ENCODE results near the gene ADGRG2. TPM values are rescaled to one million over a fixed set of nuclear protein-coding genes. Genes with fewer than 3 reads are reported as not detected.

Gene ADGRG2
- total and polyA plus RNA-seq, 2 donors (not counting 1 experiment from before 2014, with no cell fraction given): under 0.01 to 0.05 TPM

GRCh38 chrX:19129694-19130093 is 7.4 kb upstream of the ADGRG2 start:
- H3K9me3 ChIP-seq (ENCODE audit: control insufficient read depth, insufficient read depth, low read depth, low read length): no peaks in the 10 kb centered on the region
- H2AFZ ChIP-seq (ENCODE audit: low read length): no peak overlapping the region
- no peak for DNase-seq (ENCODE audit: low read depth in 2 of 2)
- H3K4me3 ChIP-seq (replicated peaks in 1 of 4; ENCODE audit: control extremely low read depth in 1 of 4, insufficient read depth in 1 of 4, low read depth in 3 of 4, low read length in 4 of 4): no peak overlapping the region
- no peaks in the 10 kb centered on the region for H3K27me3 ChIP-seq (ENCODE audit: control insufficient read depth, insufficient read depth, low read length)
- H3K4me1 ChIP-seq (ENCODE audit: control insufficient read depth, extremely low read depth, insufficient read depth, low read length): no peaks in the 10 kb centered on the region
- TF ChIP-seq, protein P1, sequence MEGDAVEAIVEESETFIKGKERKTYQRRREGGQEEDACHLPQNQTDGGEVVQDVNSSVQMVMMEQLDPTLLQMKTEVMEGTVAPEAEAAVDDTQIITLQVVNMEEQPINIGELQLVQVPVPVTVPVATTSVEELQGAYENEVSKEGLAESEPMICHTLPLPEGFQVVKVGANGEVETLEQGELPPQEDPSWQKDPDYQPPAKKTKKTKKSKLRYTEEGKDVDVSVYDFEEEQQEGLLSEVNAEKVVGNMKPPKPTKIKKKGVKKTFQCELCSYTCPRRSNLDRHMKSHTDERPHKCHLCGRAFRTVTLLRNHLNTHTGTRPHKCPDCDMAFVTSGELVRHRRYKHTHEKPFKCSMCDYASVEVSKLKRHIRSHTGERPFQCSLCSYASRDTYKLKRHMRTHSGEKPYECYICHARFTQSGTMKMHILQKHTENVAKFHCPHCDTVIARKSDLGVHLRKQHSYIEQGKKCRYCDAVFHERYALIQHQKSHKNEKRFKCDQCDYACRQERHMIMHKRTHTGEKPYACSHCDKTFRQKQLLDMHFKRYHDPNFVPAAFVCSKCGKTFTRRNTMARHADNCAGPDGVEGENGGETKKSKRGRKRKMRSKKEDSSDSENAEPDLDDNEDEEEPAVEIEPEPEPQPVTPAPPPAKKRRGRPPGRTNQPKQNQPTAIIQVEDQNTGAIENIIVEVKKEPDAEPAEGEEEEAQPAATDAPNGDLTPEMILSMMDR (conservative IDR thresholded peaks at IDR 0.05 in 1 of 2, IDR thresholded peaks at IDR 0.05 in 1 of 2; ENCODE audit: low read depth in 1 of 2, low read length in 2 of 2): no peak
- TF ChIP-seq EZH2 (IDR thresholded peaks at IDR 0.05; ENCODE audit: low read length, missing control alignments): no peak
- H3K27ac ChIP-seq (ENCODE audit: insufficient read depth, low read length): no peak overlapping the region
- no peaks in the 10 kb centered on the region for H4K20me1 ChIP-seq (ENCODE audit: control insufficient read depth, extremely low read depth, insufficient read depth, low read length)
- no peaks in the 10 kb centered on the region for H3K79me2 ChIP-seq (ENCODE audit: control insufficient read depth, insufficient read depth, low read length)
- no peaks in the 10 kb centered on the region for H3K36me3 ChIP-seq (ENCODE audit: control insufficient read depth, insufficient read depth, low read length)
- no peak overlapping the region for H3K9ac ChIP-seq (ENCODE audit: insufficient read depth, low read length)
- no peak overlapping the region for H3K4me2 ChIP-seq (ENCODE audit: extremely low read depth, insufficient read depth, low read length)

- Histone ChIP-seq H3K4me2 (ENCODE audit: extremely low read depth, insufficient read depth, low read length) (no peak overlapping the region), H3K9me3 (ENCODE audit: control insufficient read depth, insufficient read depth, low read depth, low read length) (no peaks in the 10 kb centered on the region), H4K20me1 (ENCODE audit: control insufficient read depth, extremely low read depth, insufficient read depth, low read length) (no peaks in the 10 kb centered on the region), H3K27me3 (ENCODE audit: control insufficient read depth, insufficient read depth, low read length) (peaks cover 10% of the 10 kb centered on the region), H3K4me3 (replicated peaks in 1 of 4; ENCODE audit: control extremely low read depth in 1 of 4, insufficient read depth in 1 of 4, low read depth in 3 of 4, low read length in 4 of 4) (no peak overlapping the region), H3K36me3 (ENCODE audit: control insufficient read depth, insufficient read depth, low read length) (no peaks in the 10 kb centered on the region), H3K79me2 (ENCODE audit: control insufficient read depth, insufficient read depth, low read length) (no peaks in the 10 kb centered on the region), H3K27ac (ENCODE audit: insufficient read depth, low read length) (no peak overlapping the region), H3K9ac (ENCODE audit: insufficient read depth, low read length) (no peak overlapping the region), H3K4me1 (ENCODE audit: control insufficient read depth, extremely low read depth, insufficient read depth, low read length) (no peaks in the 10 kb centered on the region), H2AFZ (ENCODE audit: low read length) (no peak overlapping the region)
- DNase-seq (ENCODE audit: low read depth in 2 of 2): peak in 1 of 2 donors; percentile 70
- TF ChIP-seq, protein P1 (conservative IDR thresholded peaks at IDR 0.05 in 1 of 2, IDR thresholded peaks at IDR 0.05 in 1 of 2; ENCODE audit: low read depth in 1 of 2, low read length in 2 of 2): no peak
- TF ChIP-seq EZH2 (IDR thresholded peaks at IDR 0.05; ENCODE audit: low read length, missing control alignments): no peak
Measured at GRCh38 chrX:19127649-19128168, 5.4 kb upstream of the ADGRG2 start.

DNA sequence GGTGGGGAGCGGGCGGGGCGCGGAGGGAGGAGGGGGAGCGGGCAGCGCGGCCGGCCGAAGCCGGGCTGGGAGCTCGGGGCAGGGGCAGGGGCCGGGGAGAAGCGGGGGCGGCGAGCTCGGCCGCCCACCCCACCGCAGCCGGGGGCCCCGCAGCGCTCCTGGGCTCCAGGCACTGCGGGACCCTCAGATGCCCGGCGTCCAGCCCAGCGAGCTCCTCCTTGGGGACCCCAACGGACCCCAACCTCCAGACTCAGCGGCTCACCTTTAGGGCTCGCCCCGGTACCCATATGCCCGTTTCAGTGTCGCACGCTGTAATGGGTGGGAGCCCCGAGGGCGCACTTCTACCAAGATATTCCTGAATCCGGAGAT is 357 bp upstream of the ADGRG2 start:
- Histone ChIP-seq H3K36me3 (ENCODE audit: control insufficient read depth, insufficient read depth, low read length) (no peaks in the 10 kb centered on the region), H4K20me1 (ENCODE audit: control insufficient read depth, extremely low read depth, insufficient read depth, low read length) (no peaks in the 10 kb centered on the region), H3K4me3 (replicated peaks in 1 of 4; ENCODE audit: control extremely low read depth in 1 of 4, insufficient read depth in 1 of 4, low read depth in 3 of 4, low read length in 4 of 4) (no peak overlapping the region), H2AFZ (ENCODE audit: low read length) (no peak overlapping the region), H3K27ac (ENCODE audit: insufficient read depth, low read length) (no peak overlapping the region), H3K4me2 (ENCODE audit: extremely low read depth, insufficient read depth, low read length) (no peak overlapping the region), H3K4me1 (ENCODE audit: control insufficient read depth, extremely low read depth, insufficient read depth, low read length) (no peaks in the 10 kb centered on the region), H3K79me2 (ENCODE audit: control insufficient read depth, insufficient read depth, low read length) (no peaks in the 10 kb centered on the region), H3K9ac (ENCODE audit: insufficient read depth, low read length) (no peak overlapping the region), H3K9me3 (ENCODE audit: control insufficient read depth, insufficient read depth, low read depth, low read length) (no peaks in the 10 kb centered on the region), H3K27me3 (ENCODE audit: control insufficient read depth, insufficient read depth, low read length) (peaks cover 10% of the 10 kb centered on the region)
- no peak for TF ChIP-seq EZH2 (IDR thresholded peaks at IDR 0.05; ENCODE audit: low read length, missing control alignments)
- TF ChIP-seq, protein P1 (conservative IDR thresholded peaks at IDR 0.05 in 1 of 2, IDR thresholded peaks at IDR 0.05 in 1 of 2; ENCODE audit: low read depth in 1 of 2, low read length in 2 of 2): no peak
- DNase-seq (ENCODE audit: low read depth in 2 of 2): no peak

All from fibroblast of lung (primary cell).